Thoracic aorta (tissue), 2 donors: ENCODE results near the gene FSD1. TPM values are rescaled to one million over a fixed set of nuclear protein-coding genes. Genes with fewer than 3 reads are reported as not detected.

Experiments used
- ATAC-seq: fragments of 150-250 bp; one replicate; pipeline ENCODE4 v1.8.0; 2017; ENCODE audit warnings: low read depth; ENCODE audit not compliant: insufficient number of reproducible peaks, low FRiP score
- DNase-seq: peaks from one replicate; pipeline ENCODE4 v3.0.0-alpha.2; 2020; ENCODE audit warnings: low spot score
- H3K27ac ChIP-seq, 2 donors: fragments of 200-600 bp; sonication (generic); 1 replicate in 1 of 2; 2 replicates in 1 of 2; pipeline ENCODE4 v1.5.1; 2016; ENCODE audit warnings: mild to moderate bottlenecking in 2 of 2, moderate library complexity in 2 of 2
- H3K27me3 ChIP-seq: fragments of 200-600 bp; sonication (generic); replicated peaks from 2 replicates; pipeline ENCODE4 v1.6.0; 2016; ENCODE audit warnings: mild to moderate bottlenecking; ENCODE audit not compliant: insufficient read depth
- H3K36me3 ChIP-seq: fragments of 200-600 bp; sonication (generic); one replicate; pipeline ENCODE4 v1.5.1; 2016
- H3K4me1 ChIP-seq, 2 donors: fragments of 200-600 bp; sonication (generic); 1 replicate in 1 of 2; 2 replicates in 1 of 2; pipeline versions ENCODE4 v1.5.1 to v1.6.0; 2016; ENCODE audit warnings: low read depth in 2 of 2, mild to moderate bottlenecking in 1 of 2; ENCODE audit not compliant: control insufficient read depth in 1 of 2
- H3K4me3 ChIP-seq: fragments of 200-600 bp; sonication (generic); 2 replicates; pipeline ENCODE4 v1.5.1; 2016; ENCODE audit warnings: mild to moderate bottlenecking
- H3K9me3 ChIP-seq: fragments of 200-600 bp; sonication (generic); 2 replicates; pipeline ENCODE4 v1.5.1; 2016
- total RNA-seq, 2 donors: library from RNA; depleted of rRNA; stranded (reverse); fragments of >200 nt; gene quantifications; one replicate each; pipeline versions ENCODE4 v1.1.0 to v1.2.3, GENCODE V29; 2016
- TF ChIP-seq, protein P1 (sequence below): fragments of 200-600 bp; sonication (generic); IDR thresholded peaks from one replicate; pipeline ENCODE4 v1.5.1; 2019; ENCODE audit warnings: antibody characterized with exemption

FSD1 gene
- total RNA-seq, 2 donors from 2014 or later, result not detected

DNA sequence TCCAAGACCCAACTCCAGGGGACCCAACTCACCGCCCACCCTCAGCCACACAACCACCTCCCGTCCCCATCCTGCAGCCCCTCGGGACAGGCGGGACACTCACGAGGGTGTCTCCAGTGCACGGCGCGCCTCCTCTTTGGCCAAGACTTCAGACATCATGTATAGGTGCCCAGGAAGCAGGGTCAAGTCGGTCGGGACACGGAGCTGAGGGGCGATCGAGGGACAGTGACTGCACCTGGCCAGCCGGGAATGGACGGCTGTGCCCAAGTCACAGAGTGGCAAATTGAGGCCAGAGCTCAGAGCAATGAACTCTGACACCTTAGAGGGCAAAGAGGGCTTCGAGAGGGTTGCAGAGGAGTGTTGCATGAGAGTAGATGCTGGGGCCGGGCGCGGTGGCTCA is 25.5 kb downstream of the FSD1 start:
- no peak overlapping the region for H3K27ac ChIP-seq
- no peaks in the 10 kb centered on the region for H3K27me3 ChIP-seq
- H3K4me3 ChIP-seq, result no peak overlapping the region
- H3K9me3 ChIP-seq, result no peaks in the 10 kb centered on the region
- TF ChIP-seq, protein P1, sequence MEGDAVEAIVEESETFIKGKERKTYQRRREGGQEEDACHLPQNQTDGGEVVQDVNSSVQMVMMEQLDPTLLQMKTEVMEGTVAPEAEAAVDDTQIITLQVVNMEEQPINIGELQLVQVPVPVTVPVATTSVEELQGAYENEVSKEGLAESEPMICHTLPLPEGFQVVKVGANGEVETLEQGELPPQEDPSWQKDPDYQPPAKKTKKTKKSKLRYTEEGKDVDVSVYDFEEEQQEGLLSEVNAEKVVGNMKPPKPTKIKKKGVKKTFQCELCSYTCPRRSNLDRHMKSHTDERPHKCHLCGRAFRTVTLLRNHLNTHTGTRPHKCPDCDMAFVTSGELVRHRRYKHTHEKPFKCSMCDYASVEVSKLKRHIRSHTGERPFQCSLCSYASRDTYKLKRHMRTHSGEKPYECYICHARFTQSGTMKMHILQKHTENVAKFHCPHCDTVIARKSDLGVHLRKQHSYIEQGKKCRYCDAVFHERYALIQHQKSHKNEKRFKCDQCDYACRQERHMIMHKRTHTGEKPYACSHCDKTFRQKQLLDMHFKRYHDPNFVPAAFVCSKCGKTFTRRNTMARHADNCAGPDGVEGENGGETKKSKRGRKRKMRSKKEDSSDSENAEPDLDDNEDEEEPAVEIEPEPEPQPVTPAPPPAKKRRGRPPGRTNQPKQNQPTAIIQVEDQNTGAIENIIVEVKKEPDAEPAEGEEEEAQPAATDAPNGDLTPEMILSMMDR, result no peak
- ATAC-seq (no peak), DNase-seq (no peak)
- no peaks in the 10 kb centered on the region for H3K36me3 ChIP-seq
- H3K4me1 ChIP-seq, result peaks cover 10 to 18% of the 10 kb centered on the region in 2 donors

DNA sequence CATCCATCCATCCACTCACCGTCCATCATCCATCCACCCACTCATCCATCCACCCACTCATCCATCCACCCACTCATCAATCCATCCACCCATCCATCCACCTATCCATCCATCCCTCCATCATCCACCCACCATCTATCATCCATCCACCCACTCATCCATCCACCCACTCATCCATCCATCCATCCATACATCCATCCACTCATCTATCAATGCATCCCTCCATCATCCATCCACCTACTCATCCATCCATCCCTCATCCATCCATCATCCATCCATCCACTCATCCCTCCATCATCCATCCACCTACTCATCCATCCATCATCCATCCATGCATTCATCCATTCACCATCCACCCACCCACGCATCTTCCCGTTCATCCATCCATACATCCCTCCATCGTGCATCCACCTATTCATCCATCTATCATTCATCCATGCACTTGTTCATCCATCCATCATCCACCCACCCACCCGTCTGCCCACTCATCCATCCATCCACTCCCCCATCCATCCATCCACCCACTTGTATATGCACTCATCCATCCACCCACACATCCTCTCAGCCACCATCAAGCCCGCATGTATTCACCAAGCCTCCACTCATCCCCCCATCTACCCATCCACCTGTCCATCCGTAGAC is 30.7 kb downstream of the FSD1 start:
- no peaks in the 10 kb centered on the region for H3K4me1 ChIP-seq

DNA sequence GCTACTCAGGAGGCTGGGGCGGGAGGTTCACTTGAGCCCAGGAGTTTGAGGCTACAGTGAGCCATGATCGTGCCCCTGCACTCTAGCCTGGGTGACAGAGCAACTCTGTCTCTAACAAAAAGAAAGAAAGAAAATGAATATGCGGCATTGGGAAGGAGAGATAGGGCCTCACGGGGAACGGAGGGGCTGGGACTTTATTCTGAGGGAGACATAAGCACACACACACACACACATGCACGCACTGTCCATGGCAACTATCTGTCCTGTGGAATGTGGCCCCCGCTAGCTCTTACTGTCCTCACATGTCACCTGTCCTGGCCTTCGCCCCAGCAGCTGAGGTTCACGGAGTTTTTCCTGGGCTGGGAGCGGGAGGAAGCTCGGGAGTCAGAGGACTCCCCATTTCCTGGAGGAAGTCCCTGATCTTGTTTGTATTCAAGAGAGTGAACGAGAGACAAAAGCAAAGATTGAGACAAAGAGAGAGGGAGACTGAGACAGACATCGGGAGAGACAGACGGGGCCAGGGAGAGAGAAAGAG is 33.6 kb downstream of the FSD1 start:
- no peaks in the 10 kb centered on the region for H3K9me3 ChIP-seq
- no peaks in the 10 kb centered on the region for H3K36me3 ChIP-seq
- H3K4me3 ChIP-seq, result peak overlapping the region; percentile 62
- ATAC-seq, result no peak
- DNase-seq, result no peak
- H3K27me3 ChIP-seq, result no peaks in the 10 kb centered on the region
- H3K4me1 ChIP-seq, result peaks cover 0 to 3% of the 10 kb centered on the region in 2 donors
- TF ChIP-seq, protein P1, result no peak
- no peak overlapping the region for H3K27ac ChIP-seq

More for the DNA sequence above, 30.7 kb downstream of the FSD1 start:
- Histone ChIP-seq H3K27ac (no peak overlapping the region), H3K4me3 (no peak overlapping the region), H3K9me3 (no peaks in the 10 kb centered on the region), H3K36me3 (no peaks in the 10 kb centered on the region), H3K27me3 (no peaks in the 10 kb centered on the region)
- TF ChIP-seq, protein P1, result no peak
- DNase-seq (no peak), ATAC-seq (no peak)

- Histone ChIP-seq H3K4me1 (peaks cover 0 to 3% of the 10 kb centered on the region in 2 donors), H3K36me3 (no peaks in the 10 kb centered on the region), H3K4me3 (peak within 1 kb of the TSS; percentile 62), H3K27ac (no peak within 1 kb of the TSS), H3K9me3 (no peaks in the 10 kb centered on the region), H3K27me3 (no peaks in the 10 kb centered on the region)
- TF ChIP-seq, protein P1, result no peak
- DNase-seq, result no peak
- no peak for ATAC-seq
Observed at GRCh38 chr19:4338441-4339355, 34.3 kb downstream of the FSD1 start, which contains the start of gene STAP2. Gene STAP2 (minus strand): TSS chr19:4338827. CDS start chr19:4338753, 74 bp downstream.

- H3K4me3 ChIP-seq, result peak overlapping the region; percentile 75
- ATAC-seq (no peak), DNase-seq (no peak)
- TF ChIP-seq, protein P1, result no peak
- no peaks in the 10 kb centered on the region for H3K9me3 ChIP-seq
- H3K4me1 ChIP-seq, result peaks cover 8 to 9% of the 10 kb centered on the region in 2 donors
- no peaks in the 10 kb centered on the region for H3K36me3 ChIP-seq
- H3K27ac ChIP-seq, result peak overlapping the region; percentile 77 to 87
- no peaks in the 10 kb centered on the region for H3K27me3 ChIP-seq
Observed at GRCh38 chr19:4342314-4342614, 37.9 kb downstream of the FSD1 start.
